Loucy (cell line): ENCODE data around the gene SFPQ.
"Not testable (repeated sequence)": the region's sequence is repeated elsewhere in the genome, so short reads cannot be mapped to it uniquely, and the experiment has no call there.

Experiments used
- H2AFZ ChIP-seq: fragments of 200-600 bp; sonication (generic); 2 replicates; pipeline ENCODE4 v1.6.0; 2016; ENCODE audit warnings: antibody characterized with exemption, mild to moderate bottlenecking, low read length, moderate library complexity
- H3F3A ChIP-seq: fragments of 200-600 bp; 2 replicates; pipeline ENCODE4 v1.6.0; 2016; ENCODE audit warnings: antibody characterized with exemption, low read depth, mild to moderate bottlenecking
- H3K27me3 ChIP-seq: fragments of 200-600 bp; sonication (generic); 2 replicates; pipeline ENCODE4 v1.6.1; 2014; ENCODE audit warnings: low read length, mild to moderate bottlenecking; ENCODE audit not compliant: insufficient read depth, poor library complexity, severe bottlenecking
- H3K36me3 ChIP-seq: fragments of 200-600 bp; sonication (generic); 2 replicates; pipeline ENCODE4 v1.6.1; 2016; ENCODE audit warnings: low read length; ENCODE audit not compliant: insufficient read depth
- H3K4me1 ChIP-seq: fragments of 200-600 bp; sonication (generic); 2 replicates; pipeline ENCODE4 v1.5.1; 2014; ENCODE audit warnings: low read length, mild to moderate bottlenecking; ENCODE audit not compliant: insufficient read depth, poor library complexity, severe bottlenecking
- H3K4me2 ChIP-seq: fragments of 200-600 bp; sonication (generic); 2 replicates; pipeline ENCODE4 v1.6.0; 2014; ENCODE audit warnings: antibody characterized with exemption, low read length, low read depth, mild to moderate bottlenecking; ENCODE audit not compliant: poor library complexity, severe bottlenecking
- H3K4me3 ChIP-seq: fragments of 200-600 bp; sonication (generic); 2 replicates; pipeline ENCODE4 v1.5.1; 2014; ENCODE audit warnings: low read length, mild to moderate bottlenecking, mixed read lengths; ENCODE audit not compliant: poor library complexity, severe bottlenecking
- H3K79me2 ChIP-seq: fragments of 200-600 bp; sonication (generic); 2 replicates; pipeline ENCODE4 v1.6.1; 2014; ENCODE audit warnings: low read length; ENCODE audit not compliant: insufficient read depth
- H3K9ac ChIP-seq: fragments of 200-600 bp; sonication (generic); 2 replicates; pipeline ENCODE4 v1.6.0; 2014; ENCODE audit warnings: mild to moderate bottlenecking, low read depth, low read length, moderate library complexity; ENCODE audit not compliant: poor library complexity, severe bottlenecking
- H3K9me2 ChIP-seq: fragments of 200-600 bp; sonication (generic); replicated peaks from 2 replicates; pipeline ENCODE4 v1.6.1; 2016; ENCODE audit warnings: low read depth, low read length, mixed read lengths
- H3K9me3 ChIP-seq: fragments of 200-600 bp; sonication (generic); 2 replicates; pipeline ENCODE4 v1.6.1; 2014; ENCODE audit warnings: mild to moderate bottlenecking, antibody characterized with exemption, low read length, low read depth; ENCODE audit not compliant: insufficient read depth
- H4K20me1 ChIP-seq: fragments of 200-600 bp; sonication (generic); 2 replicates; pipeline ENCODE4 v1.6.0; 2014; ENCODE audit warnings: antibody characterized with exemption, low read length, mild to moderate bottlenecking; ENCODE audit not compliant: insufficient read depth, poor library complexity, severe bottlenecking
- EZH2phosphoT487 ChIP-seq: fragments of 200-600 bp; IDR thresholded peaks from 2 replicates; pipeline ENCODE4 v1.6.1; 2018; ENCODE audit warnings: antibody characterized with exemption, mild to moderate bottlenecking, moderate library complexity, borderline replicate concordance
- TF ChIP-seq, protein P1 (sequence below): fragments of 200-600 bp; sonication (generic); conservative IDR thresholded peaks from 2 replicates; pipeline ENCODE4 v1.5.1; 2014; ENCODE audit warnings: mild to moderate bottlenecking, antibody characterized with exemption, low read length

Gene SFPQ

GRCh38 chr1:35171579-35171978 lies 21.4 kb downstream of the SFPQ start:
- H3K79me2 ChIP-seq: no peaks in the 10 kb centered on the region
- peaks cover 25% of the 10 kb centered on the region for H4K20me1 ChIP-seq
- peaks cover 19% of the 10 kb centered on the region for H3K36me3 ChIP-seq
- no peaks in the 10 kb centered on the region for H3K9me3 ChIP-seq
- no peaks in the 10 kb centered on the region for H3K27me3 ChIP-seq
- no peak overlapping the region for H3K4me3 ChIP-seq
- peaks cover 30% of the 10 kb centered on the region for H3F3A ChIP-seq
- no peak for TF ChIP-seq EZH2phosphoT487
- TF ChIP-seq, protein P1, sequence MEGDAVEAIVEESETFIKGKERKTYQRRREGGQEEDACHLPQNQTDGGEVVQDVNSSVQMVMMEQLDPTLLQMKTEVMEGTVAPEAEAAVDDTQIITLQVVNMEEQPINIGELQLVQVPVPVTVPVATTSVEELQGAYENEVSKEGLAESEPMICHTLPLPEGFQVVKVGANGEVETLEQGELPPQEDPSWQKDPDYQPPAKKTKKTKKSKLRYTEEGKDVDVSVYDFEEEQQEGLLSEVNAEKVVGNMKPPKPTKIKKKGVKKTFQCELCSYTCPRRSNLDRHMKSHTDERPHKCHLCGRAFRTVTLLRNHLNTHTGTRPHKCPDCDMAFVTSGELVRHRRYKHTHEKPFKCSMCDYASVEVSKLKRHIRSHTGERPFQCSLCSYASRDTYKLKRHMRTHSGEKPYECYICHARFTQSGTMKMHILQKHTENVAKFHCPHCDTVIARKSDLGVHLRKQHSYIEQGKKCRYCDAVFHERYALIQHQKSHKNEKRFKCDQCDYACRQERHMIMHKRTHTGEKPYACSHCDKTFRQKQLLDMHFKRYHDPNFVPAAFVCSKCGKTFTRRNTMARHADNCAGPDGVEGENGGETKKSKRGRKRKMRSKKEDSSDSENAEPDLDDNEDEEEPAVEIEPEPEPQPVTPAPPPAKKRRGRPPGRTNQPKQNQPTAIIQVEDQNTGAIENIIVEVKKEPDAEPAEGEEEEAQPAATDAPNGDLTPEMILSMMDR: no peak
- H2AFZ ChIP-seq: no peak overlapping the region
- H3K4me2 ChIP-seq: no peak overlapping the region
- H3K4me1 ChIP-seq: no peaks in the 10 kb centered on the region
- H3K9ac ChIP-seq: no peak overlapping the region
- no peaks in the 10 kb centered on the region for H3K9me2 ChIP-seq

GRCh38 chr1:35164893-35165292 lies 28.1 kb downstream of the SFPQ start:
- Histone ChIP-seq H3K9me2 (no peaks in the 10 kb centered on the region), H3K4me1 (no peaks in the 10 kb centered on the region), H3K4me3 (no peak overlapping the region), H3K9ac (no peak overlapping the region), H3K4me2 (no peak overlapping the region), H3K27me3 (no peaks in the 10 kb centered on the region), H3K9me3 (peaks cover 4% of the 10 kb centered on the region; the same call in 1 of the 2 replicates), H4K20me1 (no peaks in the 10 kb centered on the region), H3K79me2 (no peaks in the 10 kb centered on the region), H3K36me3 (no peaks in the 10 kb centered on the region), H3F3A (no peaks in the 10 kb centered on the region), H2AFZ (no peak overlapping the region)
- TF ChIP-seq EZH2phosphoT487: no peak
- TF ChIP-seq, protein P1: no peak

- Histone ChIP-seq H3F3A (no peaks in the 10 kb centered on the region), H3K36me3 (no peaks in the 10 kb centered on the region), H3K27me3 (no peaks in the 10 kb centered on the region), H2AFZ (no peak overlapping the region), H3K4me2 (no peak overlapping the region), H3K79me2 (no peaks in the 10 kb centered on the region), H3K9ac (no peak overlapping the region), H3K4me1 (peaks cover 5% of the 10 kb centered on the region), H3K9me3 (no peaks in the 10 kb centered on the region), H3K4me3 (no peak overlapping the region), H3K9me2 (no peaks in the 10 kb centered on the region), H4K20me1 (no peaks in the 10 kb centered on the region)
- TF ChIP-seq, protein P1: no peak
- no peak for TF ChIP-seq EZH2phosphoT487
Measured at GRCh38 chr1:35151220-35151619, 41.7 kb downstream of the SFPQ start.

GRCh38 chr1:35145892-35146549 lies 46.9 kb downstream of the SFPQ start:
- H3K9me2 ChIP-seq, H2AFZ ChIP-seq, H3K4me3 ChIP-seq, H3K4me1 ChIP-seq, H4K20me1 ChIP-seq, H3F3A ChIP-seq, H3K27me3 ChIP-seq, H3K9ac ChIP-seq, H3K9me3 ChIP-seq, H3K79me2 ChIP-seq, H3K36me3 ChIP-seq, H3K4me2 ChIP-seq: not testable (repeated sequence)
